ENCODE measurements around the gene FAM50B. TPM values are rescaled to one million over a fixed set of nuclear protein-coding genes. Genes with fewer than 3 reads are reported as not detected.
"Not testable (repeated sequence)": the region's sequence is repeated elsewhere in the genome, so short reads cannot be mapped to it uniquely, and the experiment has no call there.

FAM50B gene
- total RNA-seq, 1 experiment from 2014 or later = 3.3 TPM

GRCh38 chr6:3862038-3862437 is 12.9 kb downstream of the FAM50B start:
- H3K14ac ChIP-seq (ENCODE audit: insufficient read depth, low read length) = no peak overlapping the region
- H3K9ac ChIP-seq (ENCODE audit: extremely low read depth, insufficient read length, low read length) = no peak overlapping the region
- no peak overlapping the region for H3T11ph ChIP-seq (ENCODE audit: low read length)
- 0 out of 2 replicates have a peak, but pooled peaks cover 2% of the 10 kb centered on the region for H3K4me1 ChIP-seq (ENCODE audit: insufficient read depth, low read length)
- no peaks in the 10 kb centered on the region for H3K36me3 Mint-ChIP-seq (ENCODE audit: insufficient read depth in 1 of 3, low read depth in 3 of 3)
- TF ChIP-seq CTCF (conservative IDR thresholded peaks at IDR 0.05) = no peak
- peaks cover 11% of the 10 kb centered on the region for H3K27me3 Mint-ChIP-seq (ENCODE audit: low read depth)
- DNase-seq = no peak
- peak overlapping the region; percentile 13 for H3K4me2 ChIP-seq (ENCODE audit: insufficient read depth, insufficient read length, low read length)
- H3K9me3 Mint-ChIP-seq = no peaks in the 10 kb centered on the region
- no peak overlapping the region for H2BK120ac ChIP-seq (ENCODE audit: low read depth, low read length, poor library complexity, severe bottlenecking)
- no peak overlapping the region for H2BK20ac ChIP-seq (ENCODE audit: low read depth, low read length, poor library complexity, severe bottlenecking)
- no peaks in the 10 kb centered on the region for H3K9me3 ChIP-seq (ENCODE audit: control insufficient read depth, low read depth, low read length)
- H3K27me3 ChIP-seq (ENCODE audit: insufficient read depth, low read length) = no peaks in the 10 kb centered on the region
- no peak overlapping the region for H4K8ac ChIP-seq (replicated peaks; ENCODE audit: insufficient read length, low read depth, low read length)
- no peak overlapping the region for H3K18ac ChIP-seq (ENCODE audit: insufficient read length, low read depth, low read length)
- no peak overlapping the region for H2AK5ac ChIP-seq (ENCODE audit: insufficient read length, low read length)
- peaks cover 10% of the 10 kb centered on the region in 2 experiments for H3K4me1 Mint-ChIP-seq
- H4K5ac ChIP-seq (ENCODE audit: insufficient read length, low read depth, low read length) = no peak overlapping the region
- no peaks in the 10 kb centered on the region for H4K20me1 ChIP-seq (ENCODE audit: control insufficient read depth, insufficient read depth, insufficient read length)
- no peak overlapping the region for H2AFZ ChIP-seq (ENCODE audit: low read length)
- H3K79me1 ChIP-seq (ENCODE audit: insufficient read depth, low read depth, low read length, poor library complexity, severe bottlenecking) = no peaks in the 10 kb centered on the region
- no peak overlapping the region for H3K27ac ChIP-seq (ENCODE audit: insufficient read length, low read depth, low read length)
- H3K23ac ChIP-seq (ENCODE audit: insufficient read length, low read depth, low read length) = no peak overlapping the region
- no peak overlapping the region for H2BK12ac ChIP-seq (ENCODE audit: insufficient read length, low read depth, low read length)
- H2BK15ac ChIP-seq (ENCODE audit: low read depth, low read length) = no peak overlapping the region
- H3K79me2 ChIP-seq (ENCODE audit: insufficient read depth, low read length) = no peaks in the 10 kb centered on the region
- no peak overlapping the region for H3K4ac ChIP-seq (ENCODE audit: low read depth, low read length)
- no peak overlapping the region for H3K4me3 Mint-ChIP-seq
- H4K91ac ChIP-seq (ENCODE audit: insufficient read length, low read depth, low read length) = no peak overlapping the region
- no peak overlapping the region for H3K27ac Mint-ChIP-seq
- no peak overlapping the region for H2BK5ac ChIP-seq (ENCODE audit: insufficient read length, low read length)
- no peak overlapping the region for H3K56ac ChIP-seq (ENCODE audit: insufficient read length, low read depth, low read length)
- H3K23me2 ChIP-seq (ENCODE audit: insufficient read length, low read depth, low read length, poor library complexity, severe bottlenecking) = no peaks in the 10 kb centered on the region
- no CpG with 5 or more reads among the region's 3 CpGs for WGBS (ENCODE audit: extremely low coverage, insufficient read length, low lambda C conversion rate)

- H3K27me3 ChIP-seq (ENCODE audit: insufficient read depth, low read length); H3K27ac ChIP-seq (ENCODE audit: insufficient read length, low read depth, low read length); H3K23ac ChIP-seq (ENCODE audit: insufficient read length, low read depth, low read length); H4K20me1 ChIP-seq (ENCODE audit: control insufficient read depth, insufficient read depth, insufficient read length); H3K36me3 Mint-ChIP-seq (ENCODE audit: insufficient read depth in 1 of 3, low read depth in 3 of 3); H2BK120ac ChIP-seq (ENCODE audit: low read depth, low read length, poor library complexity, severe bottlenecking); H3K27ac Mint-ChIP-seq; H2AK5ac ChIP-seq (ENCODE audit: insufficient read length, low read length); H3K4me1 ChIP-seq (ENCODE audit: insufficient read depth, low read length); H3K56ac ChIP-seq (ENCODE audit: insufficient read length, low read depth, low read length); H4K8ac ChIP-seq (replicated peaks; ENCODE audit: insufficient read length, low read depth, low read length); H2AFZ ChIP-seq (ENCODE audit: low read length); H3K79me2 ChIP-seq (ENCODE audit: insufficient read depth, low read length); H3K9ac ChIP-seq (ENCODE audit: extremely low read depth, insufficient read length, low read length); H2BK15ac ChIP-seq (ENCODE audit: low read depth, low read length); H2BK20ac ChIP-seq (ENCODE audit: low read depth, low read length, poor library complexity, severe bottlenecking); DNase-seq; H3K4ac ChIP-seq (ENCODE audit: low read depth, low read length); H3K4me3 Mint-ChIP-seq; H4K91ac ChIP-seq (ENCODE audit: insufficient read length, low read depth, low read length); H3K14ac ChIP-seq (ENCODE audit: insufficient read depth, low read length); H2BK5ac ChIP-seq (ENCODE audit: insufficient read length, low read length); H3K79me1 ChIP-seq (ENCODE audit: insufficient read depth, low read depth, low read length, poor library complexity, severe bottlenecking); H3K9me3 Mint-ChIP-seq; H3K4me2 ChIP-seq (ENCODE audit: insufficient read depth, insufficient read length, low read length); H3T11ph ChIP-seq (ENCODE audit: low read length); H3K23me2 ChIP-seq (ENCODE audit: insufficient read length, low read depth, low read length, poor library complexity, severe bottlenecking); H4K5ac ChIP-seq (ENCODE audit: insufficient read length, low read depth, low read length); H3K9me3 ChIP-seq (ENCODE audit: control insufficient read depth, low read depth, low read length); H3K18ac ChIP-seq (ENCODE audit: insufficient read length, low read depth, low read length); H2BK12ac ChIP-seq (ENCODE audit: insufficient read length, low read depth, low read length): not testable (repeated sequence)
- peaks cover 10 to 12% of the 10 kb centered on the region in 2 experiments for H3K4me1 Mint-ChIP-seq
- no CpG with 5 or more reads among the region's 5 CpGs for WGBS (ENCODE audit: extremely low coverage, insufficient read length, low lambda C conversion rate)
- H3K27me3 Mint-ChIP-seq (ENCODE audit: low read depth) = peaks cover 11% of the 10 kb centered on the region
These were observed 14.1 kb downstream of the FAM50B start for GRCh38 chr6:3863322-3863721.
